GM12892 (cell line): ENCODE data around the gene CSE1L.

Experiments used
- POLR2A ChIP-seq: IDR thresholded peaks from 2 replicates; pipeline ENCODE4 v1.6.1; 2011; ENCODE audit warnings: low read depth, low read length, control low read depth
- POLR2AphosphoS5 ChIP-seq: IDR thresholded peaks from 2 replicates; pipeline ENCODE4 v1.6.1; 2011; ENCODE audit warnings: low read depth, low read length, control low read depth
- TAF1 ChIP-seq: IDR thresholded peaks from 2 replicates; pipeline ENCODE4 v1.6.1; 2011; ENCODE audit warnings: low read depth, mild to moderate bottlenecking, control low read depth, low read length, borderline replicate concordance

- TF ChIP-seq POLR2AphosphoS5 (no peak), POLR2A (no peak), TAF1 (no peak)
These were observed 54.9 kb downstream of the CSE1L start for GRCh38 chr20:49100972-49101371.
